Thyroid gland (tissue), 4 donors: ENCODE measurements around the gene PRPSAP2.

Experiments
- CTCF ChIP-seq, 6 experiments: fragments of 200-600 bp in 3 of 6; fragments of 450-650 bp in 3 of 6; sonication (generic) in 3 of 6; IDR thresholded peaks; one replicate each; pipeline ENCODE4 v1.5.1; 2016 to 2019; ENCODE audit warnings: antibody characterized with exemption in 6 of 6, mild to moderate bottlenecking in 2 of 6, inconsistent platforms in 1 of 6, moderate library complexity in 1 of 6
- POLR2A ChIP-seq, 2 donors: fragments of 450-650 bp; IDR thresholded peaks; one replicate each; pipeline ENCODE4 v1.6.1; 2017; ENCODE audit warnings: antibody characterized with exemption in 2 of 2, mild to moderate bottlenecking in 2 of 2, moderate library complexity in 1 of 2

DNA sequence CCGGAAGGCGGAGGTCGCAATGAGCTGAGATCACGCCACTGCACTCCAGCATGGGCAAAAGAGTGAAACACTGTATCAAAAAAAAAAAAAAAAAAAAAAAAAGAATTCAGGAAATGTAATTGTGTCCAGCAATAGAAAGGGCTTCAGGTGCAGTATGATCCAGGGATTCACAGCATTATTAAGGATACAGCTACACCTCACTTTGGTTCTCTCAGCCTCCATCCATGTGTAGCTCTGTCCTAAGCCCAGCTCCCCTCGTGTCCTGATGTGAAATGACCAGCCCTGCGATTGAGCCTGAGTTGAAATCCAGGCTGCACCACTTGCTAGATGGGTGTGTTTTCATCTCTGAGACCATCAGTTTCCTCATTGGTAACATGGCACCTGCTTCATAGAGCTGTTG is 97.1 kb downstream of the PRPSAP2 start:
- no peak for TF ChIP-seq POLR2A (IDR thresholded peaks at IDR 0.05)
- TF ChIP-seq CTCF (IDR thresholded peaks at IDR 0.05) = no peak
